ENCODE results near the gene TSC22D3.

Gene TSC22D3

GRCh38 chrX:107730298-107730655 is 45.3 kb downstream of the TSC22D3 start:
- no peak for DNase-seq

GRCh38 chrX:107729558-107730297 is 45.9 kb downstream of the TSC22D3 start:
- peak; percentile 7 for DNase-seq

- no peak for DNase-seq
Observed at GRCh38 chrX:107728371-107729099, 47.1 kb downstream of the TSC22D3 start.

- DNase-seq, result no peak
Observed at GRCh38 chrX:107726816-107727534, 48.6 kb downstream of the TSC22D3 start.

GRCh38 chrX:107725761-107726555 is 49.6 kb downstream of the TSC22D3 start:
- DNase-seq, result no peak

- peak; percentile 17 for DNase-seq
Observed at GRCh38 chrX:107724653-107725052, 50.9 kb downstream of the TSC22D3 start.

- peak; percentile 43 for DNase-seq
Observed at GRCh38 chrX:107723511-107723910, 52.1 kb downstream of the TSC22D3 start.

- no peak for DNase-seq
Observed at GRCh38 chrX:107721966-107722707, 53.5 kb downstream of the TSC22D3 start.

- no peak for DNase-seq
Observed at GRCh38 chrX:107721318-107721717, 54.3 kb downstream of the TSC22D3 start.

- peak; percentile 47 for DNase-seq
Observed at GRCh38 chrX:107718156-107718621, 57.4 kb downstream of the TSC22D3 start.

GRCh38 chrX:107716816-107717700 is 58.5 kb downstream of the TSC22D3 start:
- peak; percentile 26 for DNase-seq

- no peak for DNase-seq
Observed at GRCh38 chrX:107716118-107716684, 59.4 kb downstream of the TSC22D3 start.

- peak; percentile 23 for DNase-seq
Observed at GRCh38 chrX:107715331-107716117, 60.1 kb downstream of the TSC22D3 start.

- no peak for DNase-seq
Observed at GRCh38 chrX:107714206-107714891, 61.2 kb downstream of the TSC22D3 start.

GRCh38 chrX:107713543-107714205 is 61.9 kb downstream of the TSC22D3 start:
- no peak for DNase-seq

GRCh38 chrX:107713203-107713542 is 62.4 kb downstream of the TSC22D3 start:
- no peak for DNase-seq

- no peak for DNase-seq
Observed at GRCh38 chrX:107712231-107713202, 63.1 kb downstream of the TSC22D3 start.

Data from DMS79 treated with DMSO at 0.1 percent for 48 hours (cell line).